ENCODE data around the gene ANKRD50. TPM values are rescaled to one million over a fixed set of nuclear protein-coding genes. Genes with fewer than 3 reads are reported as not detected.

The ANKRD50 gene
- total and polyA plus RNA-seq, 2 of the 13 experiments (the other 11 are each of a cell fraction or from before 2014, with no cell fraction given) = 2.4 to 4.4 TPM

- TF ChIP-seq SRSF9 (IDR thresholded peaks at IDR 0.05; ENCODE audit: borderline replicate concordance, insufficient read depth, low read depth, low read length, poor library complexity, severe bottlenecking) (no peak), ZFP36L1 (CRISPR knock-in tag; IDR thresholded peaks at IDR 0.05) (no peak), CREBL2 (CRISPR knock-in tag; IDR thresholded peaks at IDR 0.05; ENCODE audit: borderline replicate concordance) (0 out of 2 replicates have a peak, but pooled peaks have one; percentile 59), ZNF281 (CRISPR knock-in tag; IDR thresholded peaks at IDR 0.05; ENCODE audit: borderline replicate concordance) (no peak), ZNF121 (CRISPR knock-in tag; IDR thresholded peaks at IDR 0.05) (no peak), HDAC6 (IDR thresholded peaks at IDR 0.05; ENCODE audit: low read depth, low read length) (no peak), ZNF180 (CRISPR knock-in tag; IDR thresholded peaks at IDR 0.05; ENCODE audit: borderline replicate concordance, low read depth) (no peak), MIXL1 (CRISPR knock-in tag; IDR thresholded peaks at IDR 0.05) (0 out of 2 replicates have a peak, but pooled peaks have one; percentile 13), REST (IDR thresholded peaks at IDR 0.05; ENCODE audit: borderline replicate concordance in 1 of 2, low read depth in 1 of 2, low read length in 2 of 2) (no peak), SKIL (CRISPR knock-in tag; IDR thresholded peaks at IDR 0.05; ENCODE audit: borderline replicate concordance) (no peak), FOXA3 (CRISPR knock-in tag; IDR thresholded peaks at IDR 0.05) (no peak), SCMH1 (CRISPR knock-in tag; IDR thresholded peaks at IDR 0.05; ENCODE audit: borderline replicate concordance) (no peak), STAT5B (CRISPR knock-in tag; IDR thresholded peaks at IDR 0.05) (no peak), ZGPAT (CRISPR knock-in tag; IDR thresholded peaks at IDR 0.05) (no peak), KLF16 (CRISPR knock-in tag; IDR thresholded peaks at IDR 0.05) (no peak)
Observed at GRCh38 chr4:124711471-124712371, 811 bp downstream of the ANKRD50 start (continued).
